Vagina (tissue), 2 donors: Measurements from ENCODE around the gene GRIA1.

Experiments
- CTCF ChIP-seq, 3 experiments: fragments of 450-650 bp in 2 of 3; fragments of 200-600 bp in 1 of 3; sonication (generic) in 1 of 3; IDR thresholded peaks; one replicate each; pipeline ENCODE4 v1.5.1; 2017 to 2019; ENCODE audit warnings: antibody characterized with exemption in 3 of 3, mild to moderate bottlenecking in 2 of 3, moderate library complexity in 2 of 3
- POLR2A ChIP-seq, 2 donors: fragments of 450-650 bp; IDR thresholded peaks; one replicate each; pipeline ENCODE4 v1.6.1; 2017; ENCODE audit warnings: antibody characterized with exemption in 2 of 2, mild to moderate bottlenecking in 2 of 2, moderate library complexity in 2 of 2
- POLR2AphosphoS5 ChIP-seq, 2 donors: sonication (generic); formaldehyde crosslinking; IDR thresholded peaks; one replicate each; pipeline ENCODE4 v1.9.0; 2017; ENCODE audit warnings: antibody characterized with exemption in 2 of 2, mild to moderate bottlenecking in 2 of 2, low read depth in 1 of 2; ENCODE audit not compliant: insufficient read depth in 1 of 2

DNA sequence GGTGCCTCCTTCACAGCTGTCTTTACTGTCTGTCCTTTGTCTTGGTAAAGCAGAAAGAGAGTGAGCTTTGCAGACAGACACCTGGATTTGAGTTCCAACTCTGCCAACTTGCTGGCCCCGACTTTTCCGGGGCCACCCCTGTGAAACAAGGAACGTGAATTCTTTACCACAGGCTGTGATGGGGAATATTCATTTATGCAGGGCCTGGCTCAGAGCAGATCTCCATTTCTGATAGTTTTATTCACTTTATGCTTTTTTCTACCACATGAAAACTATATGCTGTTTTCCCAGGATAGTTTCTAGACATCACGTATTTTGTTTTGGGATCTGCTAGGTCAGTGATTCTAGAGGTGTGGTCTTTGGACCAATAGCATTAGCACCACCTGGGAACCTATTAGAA, 211.8 kb downstream of the GRIA1 start:
- TF ChIP-seq POLR2A (IDR thresholded peaks at IDR 0.05): no peak
- TF ChIP-seq CTCF (IDR thresholded peaks at IDR 0.05): no peak
- no peak for TF ChIP-seq POLR2AphosphoS5 (IDR thresholded peaks at IDR 0.05; ENCODE audit: insufficient read depth in 1 of 2, low read depth in 1 of 2)
